Erythroblast (primary cell): Measurements from ENCODE around the gene ZBTB20.
"Not testable (repeated sequence)": the region's sequence is repeated elsewhere in the genome, so short reads cannot be mapped to it uniquely, and the experiment has no call there.

ENCODE experiments used
- DNase-seq, 2 experiments: peaks; one replicate each; lab custom pipeline; 2025; lab: John Stamatoyannopoulos, UW
- GATA1 ChIP-seq: IDR thresholded peaks from 2 replicates; pipeline ENCODE4 v1.6.1; 2011; ENCODE audit warnings: low read depth, mild to moderate bottlenecking, control low read depth, low read length, moderate library complexity
- POLR2A ChIP-seq: IDR thresholded peaks from 2 replicates; pipeline ENCODE4 v1.6.1; 2011; ENCODE audit warnings: mild to moderate bottlenecking, low read length

ZBTB20 gene

DNA sequence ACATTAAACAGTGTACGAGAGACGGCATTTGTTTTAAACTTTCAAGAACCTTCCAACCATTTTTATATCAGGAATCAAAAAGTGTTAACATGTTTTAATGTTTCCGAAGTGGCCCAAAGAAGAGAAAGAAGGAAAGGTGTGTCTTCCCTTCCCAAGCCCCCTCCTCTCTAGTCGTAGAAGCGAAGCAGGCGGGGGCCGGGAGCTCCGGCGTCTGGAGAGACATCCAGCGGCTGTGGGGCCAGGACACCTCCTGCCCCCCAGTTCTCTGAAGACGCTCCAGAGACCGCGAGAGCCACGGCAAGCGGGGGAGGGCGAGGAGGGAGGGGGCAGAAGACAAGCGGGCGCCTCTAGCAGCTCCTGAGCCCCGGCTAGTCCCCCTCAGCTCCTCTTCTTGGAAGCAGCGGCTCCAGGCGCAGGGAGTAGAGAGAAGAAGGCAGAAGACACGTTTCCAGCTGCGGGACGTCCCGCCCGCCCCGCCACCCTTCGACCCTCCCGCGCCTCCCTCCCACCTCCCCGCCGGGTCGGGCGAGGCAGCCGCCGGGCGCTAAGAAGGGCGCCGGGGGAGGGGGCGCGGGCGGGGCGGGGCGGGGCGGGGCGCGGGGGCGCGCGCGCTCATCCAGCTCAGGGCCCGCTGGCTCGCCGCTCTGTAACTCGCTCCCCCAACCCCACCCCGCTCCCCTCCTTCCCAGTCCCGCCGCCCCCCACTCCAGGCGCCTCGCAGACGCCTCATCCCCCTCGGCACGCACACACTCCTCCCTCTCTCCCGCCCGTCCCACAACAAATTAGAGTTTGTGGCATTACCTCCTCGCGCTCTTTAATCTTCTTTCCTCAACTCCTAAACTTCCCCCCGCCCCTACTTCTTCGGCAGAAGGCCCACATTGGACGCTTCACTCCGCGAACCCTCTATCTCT, at the start of gene ZBTB20:
Gene ZBTB20, minus strand, starts transcription at position 871 of the 911 bp plus-strand sequence.
- peak; percentile 83 to 86 for DNase-seq
- no peak for TF ChIP-seq GATA1
- TF ChIP-seq POLR2A = peak; percentile 54

DNA sequence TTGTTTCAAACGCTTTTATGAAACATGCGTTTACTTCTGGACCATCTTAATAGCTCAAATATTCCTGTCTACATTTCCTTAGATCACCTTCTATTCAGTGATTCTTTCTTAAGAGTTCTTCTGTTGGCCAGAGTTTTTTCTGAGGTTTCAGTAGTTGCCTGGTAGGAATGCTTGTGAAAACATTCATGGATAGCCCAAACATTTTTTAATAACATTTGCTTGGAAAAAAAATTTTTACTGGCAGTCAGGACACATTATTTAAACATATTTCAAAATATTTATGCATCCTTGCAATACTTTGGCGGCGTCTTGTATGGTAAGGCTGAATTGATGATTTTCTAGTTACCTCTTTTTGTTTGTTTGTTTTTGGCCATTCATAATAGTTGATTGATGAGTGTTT, 47.4 kb upstream of the ZBTB20 start:
- no peak for DNase-seq
- TF ChIP-seq GATA1 (no peak), POLR2A (no peak)

DNA sequence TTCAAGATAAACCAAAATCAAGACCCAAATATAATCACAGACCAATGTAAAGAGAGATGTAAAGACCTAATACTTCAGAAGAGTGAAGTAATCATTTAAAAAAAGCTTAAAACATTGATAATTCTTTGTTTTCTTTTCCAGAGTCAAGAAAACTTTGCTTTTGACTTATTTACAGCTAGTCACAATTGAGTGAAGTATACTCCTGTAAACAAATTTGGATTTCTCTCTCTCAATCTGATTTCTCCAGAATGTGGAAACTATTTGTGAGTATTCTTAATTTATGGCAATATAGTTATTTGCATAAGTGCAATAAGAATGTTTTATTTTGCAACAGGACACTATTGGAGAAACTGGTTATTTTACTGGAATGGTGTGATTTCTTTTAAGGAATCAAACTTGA, 43.7 kb upstream of the ZBTB20 start:
- DNase-seq = no peak
- TF ChIP-seq POLR2A = no peak
- no peak for TF ChIP-seq GATA1

DNA sequence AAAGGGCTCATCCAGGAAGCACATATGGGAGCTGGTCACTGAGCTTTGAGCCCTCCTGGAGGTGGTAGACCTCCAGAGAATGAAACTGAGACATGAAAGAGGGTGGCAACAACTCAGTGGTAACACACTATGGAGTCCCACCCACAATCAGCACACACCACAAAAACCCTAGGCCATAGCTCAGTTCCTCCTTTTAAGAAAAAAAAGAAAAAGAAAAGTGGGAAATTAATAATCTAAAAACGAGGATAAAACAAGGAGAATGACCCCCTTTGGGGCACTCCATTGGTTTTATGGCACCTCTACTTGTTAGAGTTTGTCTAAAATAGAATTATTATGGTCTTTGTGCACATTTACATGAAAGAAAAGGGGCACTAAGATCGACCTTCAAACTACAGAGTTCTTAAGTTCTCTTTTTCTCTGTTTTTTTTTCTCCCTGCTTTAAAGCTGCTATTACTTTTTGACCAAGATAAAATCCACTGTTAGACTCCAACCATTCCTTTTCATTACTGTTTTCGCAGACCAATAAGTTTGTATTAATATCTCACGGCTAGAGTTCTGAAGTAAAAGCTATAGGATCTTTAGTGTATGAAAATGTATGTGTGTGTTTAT, 40.2 kb upstream of the ZBTB20 start:
- TF ChIP-seq POLR2A = no peak
- no peak for TF ChIP-seq GATA1
- DNase-seq = no peak

DNA sequence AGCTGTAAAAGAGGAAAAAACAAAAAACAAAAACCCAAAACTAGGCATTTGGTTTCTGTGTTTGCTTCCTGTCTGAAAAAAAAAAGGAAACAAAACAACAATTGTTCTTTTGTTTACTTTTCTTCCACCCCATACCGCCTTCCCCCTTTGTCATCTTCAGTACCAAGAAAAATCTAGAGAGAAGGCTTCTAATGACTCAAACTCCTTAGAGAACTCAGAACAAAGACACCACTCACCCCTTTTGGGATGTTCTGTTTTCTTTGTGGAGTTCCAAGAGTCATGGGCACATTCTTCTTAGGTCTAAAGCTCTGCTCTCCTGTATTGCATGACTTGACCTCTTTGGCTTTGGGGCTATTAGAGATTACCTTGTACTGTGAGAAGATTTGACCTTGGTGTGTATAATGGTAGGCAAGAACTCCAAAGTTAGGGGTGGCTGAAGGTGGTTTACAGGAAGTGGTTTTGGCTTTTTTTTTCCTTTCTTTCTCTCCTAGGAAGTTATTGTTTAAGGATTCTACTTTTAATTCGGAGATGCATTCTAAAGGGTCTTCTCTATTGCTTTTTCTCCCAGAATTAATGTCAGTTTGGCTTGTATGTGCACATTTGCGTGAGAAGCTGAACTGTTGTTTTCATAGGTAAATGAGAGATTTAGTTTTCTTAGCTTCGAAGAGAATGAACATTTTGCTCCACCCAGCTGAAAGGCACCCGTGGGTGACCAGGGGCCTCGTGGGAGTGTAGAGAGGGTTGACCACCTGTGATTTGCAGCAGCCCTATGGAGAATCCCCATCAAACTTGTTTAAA, 39.5 kb upstream of the ZBTB20 start:
- TF ChIP-seq GATA1 (no peak), POLR2A (no peak)
- no peak for DNase-seq

DNA sequence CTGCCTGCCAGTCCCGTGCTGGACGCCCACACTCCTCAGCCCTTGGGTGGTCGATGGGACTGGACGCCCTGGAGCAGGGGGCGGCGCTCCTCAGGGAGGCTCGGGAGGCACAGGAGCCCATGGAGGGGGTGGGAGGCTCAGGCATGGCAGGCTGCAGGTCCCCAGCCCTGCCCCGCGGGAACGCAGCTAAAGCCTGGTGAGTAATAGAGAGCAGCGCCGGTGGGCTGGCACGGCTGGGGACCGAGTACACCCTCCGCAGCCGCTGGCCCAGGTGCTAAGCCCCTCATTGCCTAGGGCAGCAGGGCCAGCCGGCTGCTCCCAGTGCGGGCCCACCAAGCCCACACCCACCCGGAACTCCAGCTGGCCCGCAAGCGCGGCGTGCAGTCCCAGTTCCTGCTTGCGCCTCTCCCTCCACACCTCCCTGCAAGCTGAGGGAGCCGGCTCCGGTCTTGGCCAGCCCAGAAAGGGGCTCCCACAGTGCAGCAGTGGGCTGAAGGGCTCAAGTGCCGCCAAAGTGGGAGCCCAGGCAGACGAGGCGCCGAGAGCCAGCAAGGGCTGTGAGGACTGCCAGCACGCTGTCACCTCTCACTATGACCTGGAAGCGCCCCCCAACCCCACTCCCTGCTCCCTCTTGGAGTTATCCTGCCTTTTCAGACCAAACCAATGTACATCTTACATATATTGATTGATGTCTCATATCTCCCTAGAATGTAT, 37.9 kb upstream of the ZBTB20 start:
- DNase-seq = not testable (repeated sequence)

DNA sequence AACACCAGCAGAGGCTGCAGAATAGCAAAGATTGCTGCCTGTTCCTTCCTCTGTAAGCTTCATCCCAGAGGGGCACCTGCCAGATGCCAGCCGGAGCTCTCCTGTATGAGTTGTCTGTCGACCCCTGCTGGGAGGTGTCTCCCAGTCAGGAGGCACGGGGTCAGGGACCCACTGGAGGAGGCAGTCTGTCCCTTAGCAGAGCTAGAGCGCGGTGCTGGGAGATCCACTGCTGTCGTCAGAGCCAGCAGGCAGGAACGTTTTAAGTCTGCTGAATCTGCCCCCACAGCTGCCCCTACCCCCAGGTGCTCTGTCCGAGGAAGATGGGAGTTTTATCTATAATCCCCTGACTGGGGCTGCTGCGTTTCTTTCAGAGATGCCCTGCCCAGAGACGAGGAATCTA, 31.8 kb upstream of the ZBTB20 start:
- DNase-seq = not testable (repeated sequence)

DNA sequence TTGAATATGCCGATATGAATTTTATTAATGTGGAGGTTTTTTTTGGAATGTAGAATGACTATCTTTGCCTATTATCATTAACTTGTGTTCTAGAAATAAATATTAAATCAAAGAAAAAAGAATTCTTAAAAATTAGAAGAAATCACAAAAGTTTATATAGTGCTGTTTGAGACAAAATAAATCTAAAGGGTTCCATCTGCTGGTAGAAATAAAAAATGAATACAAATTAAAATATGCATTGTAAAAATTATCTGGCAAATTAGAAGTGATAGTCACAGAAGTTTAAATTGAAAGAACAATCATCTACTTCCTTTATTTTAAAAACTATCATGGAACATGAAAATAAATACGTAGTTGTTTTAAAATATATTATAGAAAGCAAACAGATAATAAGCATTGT, 22.7 kb upstream of the ZBTB20 start:
- TF ChIP-seq GATA1 (no peak), POLR2A (no peak)
- peak in 1 of 2 experiments; percentile 4 for DNase-seq

DNA sequence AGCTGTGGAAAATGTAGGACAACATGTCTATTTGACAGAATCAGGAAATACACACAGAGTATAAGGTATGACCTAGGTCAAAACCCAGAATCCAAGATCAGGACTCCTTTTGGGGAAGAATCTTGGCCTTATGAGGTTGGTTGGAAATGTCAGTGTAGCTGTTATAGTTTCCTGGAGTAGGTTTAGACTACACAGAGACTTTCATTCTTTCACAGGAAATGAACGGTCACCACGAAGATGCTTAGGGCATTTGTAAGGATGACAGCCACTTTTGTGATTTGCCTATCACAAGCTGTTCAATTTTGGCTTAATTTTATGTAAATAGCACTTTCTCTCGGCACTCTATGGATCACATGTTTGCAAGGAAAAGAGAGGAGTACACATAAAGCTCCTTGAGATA, 18.6 kb upstream of the ZBTB20 start:
- no peak for DNase-seq
- no peak for TF ChIP-seq GATA1
- TF ChIP-seq POLR2A = no peak

DNA sequence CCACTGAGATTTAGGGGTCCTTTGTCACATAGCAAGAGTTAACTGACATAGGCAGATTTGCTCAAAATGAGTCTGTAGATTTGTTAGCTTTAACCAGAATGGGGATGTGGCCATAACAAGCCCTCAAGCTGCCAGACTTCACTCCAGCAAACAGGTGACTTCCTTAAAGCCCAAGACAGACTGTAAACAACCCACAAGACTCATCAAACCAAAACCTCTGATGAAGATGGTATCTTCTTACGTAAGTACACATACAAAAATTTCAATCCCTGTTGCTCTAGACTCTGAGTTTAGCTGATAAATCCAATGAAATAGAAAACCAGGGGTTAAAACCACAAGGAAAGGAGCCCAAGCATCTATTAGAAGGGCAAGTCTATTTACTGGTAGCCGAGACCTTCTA, 18.2 kb upstream of the ZBTB20 start:
- no peak for DNase-seq

DNA sequence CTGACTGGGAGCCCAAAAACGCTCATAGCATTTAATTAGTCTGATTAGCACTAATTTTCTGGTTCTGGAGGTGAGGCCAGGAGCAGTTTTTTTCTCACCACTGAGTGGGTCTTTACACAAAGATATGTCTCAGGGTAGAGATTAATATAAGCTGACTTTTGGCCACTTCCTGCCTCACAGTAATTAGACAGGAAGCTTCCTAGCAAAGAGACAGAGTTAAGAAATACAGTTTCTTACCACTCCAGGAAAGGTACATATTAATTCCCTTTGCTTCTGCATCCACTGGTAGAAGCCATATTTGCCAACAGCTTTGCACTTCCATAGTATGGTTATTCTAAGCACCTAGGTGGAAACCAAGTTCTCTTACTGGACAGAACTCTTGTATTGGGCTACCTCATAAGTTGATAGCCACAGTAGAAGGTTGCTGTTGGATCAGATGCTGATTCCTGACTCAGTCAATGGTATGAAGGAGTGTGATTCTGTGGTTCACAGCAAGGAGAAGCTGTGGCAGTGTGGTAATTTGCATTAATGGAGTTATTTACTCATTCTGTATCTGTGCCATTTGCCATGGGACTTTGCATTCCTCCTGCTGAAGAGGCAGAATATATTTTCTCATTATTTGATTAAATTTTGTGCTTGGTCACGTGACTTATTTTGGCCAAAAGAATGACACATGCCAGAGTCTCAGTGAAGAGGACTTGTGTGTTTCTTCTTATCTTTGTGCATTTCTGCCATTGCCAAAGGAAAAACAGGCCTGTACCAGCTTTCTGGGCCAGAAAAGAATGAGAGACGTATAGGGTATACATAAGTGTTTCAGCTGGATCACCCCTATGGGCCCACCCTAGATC, 17.5 kb upstream of the ZBTB20 start:
- TF ChIP-seq POLR2A (no peak), GATA1 (no peak)
- DNase-seq = no peak

More for the DNA sequence above, 18.2 kb upstream of the ZBTB20 start:
- TF ChIP-seq POLR2A = no peak

DNA sequence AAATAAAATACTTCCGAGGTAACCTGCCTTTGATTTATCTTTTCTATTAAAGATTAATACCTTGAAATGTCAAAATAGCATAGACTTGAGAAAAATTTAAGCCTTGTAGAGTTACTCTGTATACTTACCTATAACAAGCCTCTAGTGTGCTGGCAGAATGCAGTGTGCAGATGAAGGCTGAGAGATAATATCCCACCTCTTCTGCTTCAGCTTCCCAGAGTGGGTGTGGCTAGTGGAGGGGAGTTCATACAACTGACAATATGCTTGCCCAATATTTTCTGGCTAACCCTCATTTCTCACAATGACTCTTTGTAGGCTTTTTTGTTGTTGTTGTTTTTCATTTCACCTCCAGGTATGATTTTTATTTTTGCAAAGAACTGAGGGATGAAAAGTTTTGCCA, 15.7 kb upstream of the ZBTB20 start:
- TF ChIP-seq POLR2A (no peak), GATA1 (no peak)
- peak in 1 of 2 experiments; percentile 15 for DNase-seq

DNA sequence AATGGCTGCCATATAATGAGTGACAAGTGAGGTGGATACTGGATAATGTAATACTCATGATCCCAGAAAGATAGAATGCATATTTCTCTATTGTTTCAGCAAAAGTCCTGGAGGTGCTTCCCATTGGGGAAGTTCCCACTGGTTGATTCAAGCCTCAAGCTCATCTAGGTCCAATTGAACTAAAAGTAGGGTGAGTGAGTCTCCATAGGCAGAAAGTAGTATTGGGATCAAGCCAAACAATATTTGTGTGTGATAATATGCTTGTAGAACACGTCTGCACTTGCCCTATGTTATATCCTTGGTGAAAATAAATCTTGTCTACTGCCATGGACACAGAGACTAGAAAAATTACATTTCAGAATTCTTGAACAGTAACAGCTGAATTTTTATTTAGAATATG, 14.8 kb upstream of the ZBTB20 start:
- DNase-seq = no peak

More for the DNA sequence above, 14.8 kb upstream of the ZBTB20 start:
- TF ChIP-seq POLR2A = no peak
- no peak for TF ChIP-seq GATA1
